Smooth muscle cell (in vitro differentiated cells): ENCODE results near the gene ABO. TPM values are rescaled to one million over a fixed set of nuclear protein-coding genes. Genes with fewer than 3 reads are reported as not detected.

Source experiments
- DNase-seq: peaks from one replicate; lab custom pipeline; 2025; ENCODE audit not compliant: unreplicated experiment; lab: John Stamatoyannopoulos, UW
- H2AFZ ChIP-seq: fragments of 200-600 bp; sonication (generic); 2 replicates; pipeline ENCODE4 v1.6.0; 2016; ENCODE audit warnings: antibody characterized with exemption, low read depth, mild to moderate bottlenecking
- H3F3A ChIP-seq: fragments of 200-600 bp; sonication (generic); 2 replicates; pipeline ENCODE4 v1.6.0; 2017; ENCODE audit warnings: antibody characterized with exemption, low read depth
- H3K27ac ChIP-seq: fragments of 200-600 bp; sonication (generic); 2 replicates; pipeline ENCODE4 v1.5.1; 2016; ENCODE audit warnings: low read depth, mild to moderate bottlenecking
- H3K27me3 ChIP-seq: fragments of 200-600 bp; sonication (generic); 2 replicates; pipeline ENCODE4 v1.6.1; 2016; ENCODE audit warnings: low read depth, mild to moderate bottlenecking
- H3K36me3 ChIP-seq: fragments of 200-600 bp; sonication (generic); 2 replicates; pipeline ENCODE4 v1.5.1; 2016; ENCODE audit warnings: low read depth
- H3K4me1 ChIP-seq: fragments of 200-600 bp; sonication (generic); 2 replicates; pipeline ENCODE4 v1.5.1; 2016; ENCODE audit warnings: low read depth
- H3K4me2 ChIP-seq: fragments of 200-600 bp; sonication (generic); 2 replicates; pipeline ENCODE4 v1.6.0; 2016; ENCODE audit warnings: mild to moderate bottlenecking
- H3K4me3 ChIP-seq: fragments of 200-600 bp; sonication (generic); 2 replicates; pipeline ENCODE4 v1.5.1; 2016; ENCODE audit warnings: mild to moderate bottlenecking
- H3K79me2 ChIP-seq: fragments of 200-600 bp; sonication (generic); 2 replicates; pipeline ENCODE4 v1.6.0; 2016; ENCODE audit warnings: low read depth, mild to moderate bottlenecking
- H3K9ac ChIP-seq: fragments of 200-600 bp; sonication (generic); 2 replicates; pipeline ENCODE4 v1.6.0; 2016; ENCODE audit warnings: low read depth
- H3K9me3 ChIP-seq: fragments of 200-600 bp; sonication (generic); replicated peaks from 2 replicates; pipeline ENCODE4 v1.5.1; 2016; ENCODE audit warnings: low read depth
- H4K20me1 ChIP-seq: fragments of 200-600 bp; sonication (generic); 2 replicates; pipeline ENCODE4 v1.6.0; 2016; ENCODE audit warnings: low read depth
- CTCF ChIP-seq: fragments of 200-600 bp; sonication (generic); IDR thresholded peaks from 2 replicates; pipeline ENCODE4 v1.5.1; 2017; ENCODE audit warnings: borderline replicate concordance, mild to moderate bottlenecking, antibody characterized with exemption; ENCODE audit not compliant: insufficient read depth, poor library complexity, severe bottlenecking
- WGBS: methylation state at CpG from one replicate; pipeline ENCODE4 v1.1.7; 2016; ENCODE audit warnings: low lambda C conversion rate; 5-methylcytosine and 5-hydroxymethylcytosine counted together
- polyA plus RNA-seq: library from polyadenylated mRNA; unstranded; fragments of >200 nt; fragmentation: Nextera tagmentation; extraction: Ambion mirVana; gene quantifications from 2 replicates; pipeline ENCODE4 v1.2.1, GENCODE V29; 2016
- total RNA-seq: library from RNA; depleted of rRNA; stranded (reverse); fragments of >200 nt; gene quantifications from 2 replicates; pipeline ENCODE4 v1.2.3, GENCODE V29; 2014

The ABO gene
- total and polyA plus RNA-seq, 2 experiments from 2014 or later: 0.37 to 1.0 TPM

GRCh38 chr9:133258061-133259015, 16.7 kb downstream of the ABO start:
- H3K4me1 ChIP-seq: peaks cover 5% of the 10 kb centered on the region
- WGBS: 89% methylated on average over 21 of the region's 21 CpGs
- TF ChIP-seq CTCF: no peak
- no peaks in the 10 kb centered on the region for H3F3A ChIP-seq
- H3K27me3 ChIP-seq: no peaks in the 10 kb centered on the region
- no peak overlapping the region for H3K4me2 ChIP-seq
- no peak for DNase-seq
- H4K20me1 ChIP-seq: no peaks in the 10 kb centered on the region
- no peak overlapping the region for H3K4me3 ChIP-seq
- H3K79me2 ChIP-seq: no peaks in the 10 kb centered on the region
- H3K27ac ChIP-seq: no peak overlapping the region
- no peak overlapping the region for H2AFZ ChIP-seq
- H3K9me3 ChIP-seq: no peaks in the 10 kb centered on the region
- H3K36me3 ChIP-seq: no peaks in the 10 kb centered on the region
- H3K9ac ChIP-seq: no peak overlapping the region

- Histone ChIP-seq H3K36me3 (no peaks in the 10 kb centered on the region), H3K27ac (no peak overlapping the region), H3K9ac (no peak overlapping the region), H4K20me1 (no peaks in the 10 kb centered on the region), H3K4me3 (no peak overlapping the region), H3K9me3 (no peaks in the 10 kb centered on the region), H3F3A (no peaks in the 10 kb centered on the region), H2AFZ (no peak overlapping the region), H3K79me2 (no peaks in the 10 kb centered on the region), H3K27me3 (no peaks in the 10 kb centered on the region), H3K4me2 (no peak overlapping the region), H3K4me1 (peaks cover 5% of the 10 kb centered on the region)
- DNase-seq: no peak
- TF ChIP-seq CTCF: no peak
- 90% methylated on average over 13 of the region's 13 CpGs for WGBS
These were observed 17.5 kb downstream of the ABO start for GRCh38 chr9:133257465-133257956.

- H3K27ac ChIP-seq: no peak overlapping the region
- DNase-seq: no peak
- WGBS: 94% methylated on average over 10 of the region's 10 CpGs
These were observed 18.3 kb downstream of the ABO start for GRCh38 chr9:133256686-133257091.

More at GRCh38 chr9:133256686-133257091, 18.3 kb downstream of the ABO start:
- H3K79me2 ChIP-seq: no peaks in the 10 kb centered on the region
- no peaks in the 10 kb centered on the region for H3F3A ChIP-seq
- H4K20me1 ChIP-seq: no peaks in the 10 kb centered on the region
- no peaks in the 10 kb centered on the region for H3K27me3 ChIP-seq
- no peaks in the 10 kb centered on the region for H3K9me3 ChIP-seq
- H2AFZ ChIP-seq: no peak overlapping the region
- H3K36me3 ChIP-seq: no peaks in the 10 kb centered on the region
- H3K9ac ChIP-seq: no peak overlapping the region
- TF ChIP-seq CTCF: no peak
- H3K4me2 ChIP-seq: no peak overlapping the region
- peaks cover 5% of the 10 kb centered on the region for H3K4me1 ChIP-seq
- no peak overlapping the region for H3K4me3 ChIP-seq
